Measurements from ENCODE around the gene GNAS-AS1. TPM values are rescaled to one million over a fixed set of nuclear protein-coding genes. Genes with fewer than 3 reads are reported as not detected.

The GNAS-AS1 gene
- total and polyA plus RNA-seq, 10 of the 15 experiments (the other 5 are each of a cell fraction or from before 2014, with no cell fraction given): 0.06 to 2.7 (median 1.2) TPM

DNA sequence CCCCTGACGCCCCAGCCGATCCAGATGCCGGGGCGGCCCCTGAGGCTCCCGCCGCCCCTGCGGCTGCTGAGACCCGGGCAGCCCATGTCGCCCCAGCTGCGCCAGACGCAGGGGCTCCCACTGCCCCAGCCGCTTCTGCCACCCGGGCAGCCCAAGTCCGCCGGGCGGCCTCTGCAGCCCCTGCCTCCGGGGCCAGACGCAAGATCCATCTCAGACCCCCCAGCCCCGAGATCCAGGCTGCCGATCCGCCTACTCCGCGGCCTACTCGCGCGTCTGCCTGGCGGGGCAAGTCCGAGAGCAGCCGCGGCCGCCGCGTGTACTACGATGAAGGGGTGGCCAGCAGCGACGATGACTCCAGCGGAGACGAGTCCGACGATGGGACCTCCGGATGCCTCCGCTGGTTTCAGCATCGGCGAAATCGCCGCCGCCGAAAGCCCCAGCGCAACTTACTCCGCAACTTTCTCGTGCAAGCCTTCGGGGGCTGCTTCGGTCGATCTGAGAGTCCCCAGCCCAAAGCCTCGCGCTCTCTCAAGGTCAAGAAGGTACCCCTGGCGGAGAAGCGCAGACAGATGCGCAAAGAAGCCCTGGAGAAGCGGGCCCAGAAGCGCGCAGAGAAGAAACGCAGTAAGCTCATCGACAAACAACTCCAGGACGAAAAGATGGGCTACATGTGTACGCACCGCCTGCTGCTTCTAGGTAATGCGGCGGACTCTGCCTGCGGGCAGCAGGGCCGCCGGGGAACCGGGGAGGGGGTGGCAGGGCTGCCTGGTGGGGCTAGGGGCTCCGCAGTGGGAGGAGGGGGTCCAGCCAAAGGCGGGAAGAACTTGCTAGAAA is 4.2 kb upstream of the GNAS-AS1 start:
- intact Hi-C loops (cut with micrococcal nuclease; ENCODE audit: unreplicated experiment) (loop anchor here (5.0 kb wide), 2 partner anchors 203 to 618 kb away; partner anchors contain the start of gene STX16), in situ Hi-C loops (cut with MboI) (loop anchor here (10.0 kb wide), 1 partner anchor 620 kb away; no protein-coding TSS in a partner anchor)
- no peak for ATAC-seq
- Histone ChIP-seq H2AFZ (ENCODE audit: control insufficient read depth, low read depth, low read length) (no peak overlapping the region), H3K36me3 (ENCODE audit: control insufficient read depth in 2 of 2, insufficient read depth in 2 of 2, low read length in 1 of 2) (no peaks in the 10 kb centered on the region), H3K27ac (ENCODE audit: control insufficient read depth, insufficient read depth) (no peak overlapping the region), H3K79me2 (ENCODE audit: control insufficient read depth, insufficient read depth, low read length) (peaks cover 7% of the 10 kb centered on the region), H3K4me3 (no peak overlapping the region), H3K4me1 (ENCODE audit: control insufficient read depth, insufficient read depth, low read length) (0 out of 2 replicates have a peak, but pooled peaks cover 3% of the 10 kb centered on the region), H4K20me1 (ENCODE audit: control insufficient read depth, insufficient read depth) (no peaks in the 10 kb centered on the region), H3K9me3 (replicated peaks; ENCODE audit: control insufficient read depth, insufficient read depth, low read length) (no peaks in the 10 kb centered on the region; the same call in 2 of the 3 replicates), H3K27me3 (replicated peaks in 1 of 2; ENCODE audit: control insufficient read depth in 2 of 2, insufficient read depth in 2 of 2, low read length in 1 of 2) (peaks cover 0 to 3% of the 10 kb centered on the region in 2 experiments; a peak in 3 of 4 replicates), H3K9ac (ENCODE audit: control insufficient read depth, insufficient read depth, low read length) (no peak overlapping the region), H3K4me2 (ENCODE audit: control insufficient read depth, insufficient read depth) (no peak overlapping the region)
- RAD21 ChIA-PET (ENCODE audit: unreplicated experiment): no interaction called here
- POLR2A ChIA-PET: interaction anchor here (0.7 kb wide), 1 partner anchor 459 kb away, joined by 3 read pairs; no protein-coding TSS in a partner anchor
- FAIRE-seq: no peak
- TF ChIP-seq SUZ12 (IDR thresholded peaks at IDR 0.05; ENCODE audit: unreplicated experiment): peak; percentile 69
- TF ChIP-seq, protein P1, sequence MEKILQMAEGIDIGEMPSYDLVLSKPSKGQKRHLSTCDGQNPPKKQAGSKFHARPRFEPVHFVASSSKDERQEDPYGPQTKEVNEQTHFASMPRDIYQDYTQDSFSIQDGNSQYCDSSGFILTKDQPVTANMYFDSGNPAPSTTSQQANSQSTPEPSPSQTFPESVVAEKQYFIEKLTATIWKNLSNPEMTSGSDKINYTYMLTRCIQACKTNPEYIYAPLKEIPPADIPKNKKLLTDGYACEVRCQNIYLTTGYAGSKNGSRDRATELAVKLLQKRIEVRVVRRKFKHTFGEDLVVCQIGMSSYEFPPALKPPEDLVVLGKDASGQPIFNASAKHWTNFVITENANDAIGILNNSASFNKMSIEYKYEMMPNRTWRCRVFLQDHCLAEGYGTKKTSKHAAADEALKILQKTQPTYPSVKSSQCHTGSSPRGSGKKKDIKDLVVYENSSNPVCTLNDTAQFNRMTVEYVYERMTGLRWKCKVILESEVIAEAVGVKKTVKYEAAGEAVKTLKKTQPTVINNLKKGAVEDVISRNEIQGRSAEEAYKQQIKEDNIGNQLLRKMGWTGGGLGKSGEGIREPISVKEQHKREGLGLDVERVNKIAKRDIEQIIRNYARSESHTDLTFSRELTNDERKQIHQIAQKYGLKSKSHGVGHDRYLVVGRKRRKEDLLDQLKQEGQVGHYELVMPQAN (conservative IDR thresholded peaks at IDR 0.05): no peak
- WGBS (ENCODE audit: insufficient coverage, insufficient replicate concordance, low lambda C conversion rate, missing lambda C conversion rate): 64% methylated on average over 69 of the region's 75 CpGs
- no peak for DNase-seq (ENCODE audit: low read depth, low spot score)
- BruUV-seq (replicated peaks): no TSS peak
- CTCF ChIA-PET: interaction anchor here (1.0 kb wide), 1 partner anchor 15 kb away, joined by 3 read pairs; no protein-coding TSS in a partner anchor
- SMC1A ChIA-PET (ENCODE audit: uncharacterized antibody, unreplicated experiment): no interaction called here
